GM18909 (cell line): ENCODE data around the gene ACTG2.
A peak's percentile ranks its signal among the peaks of the same experiment; 100 is the strongest.
"Not testable (repeated sequence)": the region's sequence is repeated elsewhere in the genome, so short reads cannot be mapped to it uniquely, and the experiment has no call there.

Experiments
- ATAC-seq: cut with Tn5 transposase; IDR thresholded peaks from one replicate; pipeline ENCODE4 v1.9.1; 2021; ENCODE audit warnings: mild to moderate bottlenecking; ENCODE audit not compliant: unreplicated experiment, poor library complexity

ACTG2 gene

GRCh38 chr2:73891276-73891901 lies 1.4 kb upstream of the ACTG2 start:
- no peak for ATAC-seq

- ATAC-seq, result no peak
Observed at GRCh38 chr2:73893764-73894474, 1.1 kb downstream of the ACTG2 start.

- ATAC-seq, result no peak
Observed at GRCh38 chr2:73894475-73894850, 1.7 kb downstream of the ACTG2 start.

GRCh38 chr2:73894877-73895276 lies 2.1 kb downstream of the ACTG2 start:
- no peak for ATAC-seq

- ATAC-seq, result no peak
Observed at GRCh38 chr2:73895473-73895872, 2.7 kb downstream of the ACTG2 start.

GRCh38 chr2:73896362-73897239 lies 3.8 kb downstream of the ACTG2 start:
- no peak for ATAC-seq

- ATAC-seq, result no peak
Observed at GRCh38 chr2:73897240-73897583, 4.4 kb downstream of the ACTG2 start.

GRCh38 chr2:73897934-73898333 lies 5.1 kb downstream of the ACTG2 start:
- ATAC-seq, result no peak

- no peak for ATAC-seq
Observed at GRCh38 chr2:73899801-73900336, 7.1 kb downstream of the ACTG2 start.

GRCh38 chr2:73901143-73901542 lies 8.3 kb downstream of the ACTG2 start:
- ATAC-seq, result no peak

- ATAC-seq, result no peak
Observed at GRCh38 chr2:73902284-73902683, 9.5 kb downstream of the ACTG2 start.

GRCh38 chr2:73903313-73903712 lies 10.5 kb downstream of the ACTG2 start:
- no peak for ATAC-seq

GRCh38 chr2:73903949-73904613 lies 11.3 kb downstream of the ACTG2 start:
- not testable (repeated sequence) for ATAC-seq

- no peak for ATAC-seq
Observed at GRCh38 chr2:73904952-73905351, 12.1 kb downstream of the ACTG2 start.

- no peak for ATAC-seq
Observed at GRCh38 chr2:73906847-73907505, 14.2 kb downstream of the ACTG2 start.

GRCh38 chr2:73907840-73908452 lies 15.1 kb downstream of the ACTG2 start:
- ATAC-seq, result peak; percentile 65

GRCh38 chr2:73908689-73909652 lies 16.2 kb downstream of the ACTG2 start:
- no peak for ATAC-seq

GRCh38 chr2:73910873-73911547 lies 18.2 kb downstream of the ACTG2 start:
- no peak for ATAC-seq
